GM21360 (cell line): ENCODE results near the gene VNN1.
"Not testable (repeated sequence)": the region's sequence is repeated elsewhere in the genome, so short reads cannot be mapped to it uniquely, and the experiment has no call there.

ENCODE experiments used
- ATAC-seq: cut with Tn5 transposase; IDR thresholded peaks from one replicate; pipeline ENCODE4 v1.9.1; 2021; ENCODE audit warnings: mild to moderate bottlenecking, moderate library complexity; ENCODE audit not compliant: unreplicated experiment

VNN1 gene

DNA sequence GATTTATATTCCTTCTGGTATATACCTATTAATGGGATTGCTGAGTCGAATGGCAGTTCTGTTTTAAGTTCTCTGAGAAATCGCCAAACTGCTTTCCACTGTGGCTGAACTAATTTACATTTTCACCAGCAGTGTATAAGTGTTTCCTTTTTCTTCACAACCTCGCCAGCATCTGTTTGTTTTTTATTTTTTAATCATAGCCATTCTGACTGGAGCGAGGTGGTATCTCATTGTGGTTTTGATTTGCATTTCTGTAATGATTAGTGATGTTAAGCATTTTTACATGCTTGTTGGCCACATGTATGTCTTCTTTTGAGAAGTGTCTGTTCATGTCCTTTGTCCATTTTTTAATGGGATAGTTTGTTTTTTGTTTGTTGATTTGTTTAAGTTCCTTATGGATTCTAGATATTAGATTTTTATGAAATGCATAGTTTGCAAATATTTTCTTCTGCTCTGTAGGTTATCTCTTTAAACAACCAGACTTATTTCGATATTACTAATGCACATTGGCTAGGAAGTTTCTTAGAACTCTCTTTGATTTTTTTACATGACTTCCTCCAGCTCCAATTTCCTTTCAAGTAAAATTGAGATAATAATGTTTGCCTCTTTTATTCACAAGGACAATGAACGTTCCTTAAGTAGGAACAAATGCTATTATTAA lies 12.2 kb upstream of the VNN1 start:
- no peak for ATAC-seq

DNA sequence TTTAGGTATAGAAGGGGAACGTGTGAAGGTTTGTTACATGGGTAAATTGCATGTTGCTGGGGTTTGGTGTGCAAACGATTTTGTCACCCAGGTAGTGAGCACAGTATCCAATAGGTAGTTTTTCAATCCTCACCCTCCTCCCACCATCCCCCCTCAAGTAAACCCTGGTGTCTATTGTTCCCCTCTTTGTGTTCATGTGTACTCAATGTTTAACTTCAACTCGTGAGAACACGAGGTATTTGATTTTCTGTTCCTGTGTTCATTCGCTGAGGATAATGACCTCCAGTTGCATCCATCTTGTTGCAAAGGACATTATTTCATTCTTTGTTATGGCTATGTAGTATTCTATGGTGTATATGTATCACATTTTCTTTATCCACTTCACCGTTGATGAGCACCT lies 11.6 kb upstream of the VNN1 start:
- ATAC-seq: no peak

DNA sequence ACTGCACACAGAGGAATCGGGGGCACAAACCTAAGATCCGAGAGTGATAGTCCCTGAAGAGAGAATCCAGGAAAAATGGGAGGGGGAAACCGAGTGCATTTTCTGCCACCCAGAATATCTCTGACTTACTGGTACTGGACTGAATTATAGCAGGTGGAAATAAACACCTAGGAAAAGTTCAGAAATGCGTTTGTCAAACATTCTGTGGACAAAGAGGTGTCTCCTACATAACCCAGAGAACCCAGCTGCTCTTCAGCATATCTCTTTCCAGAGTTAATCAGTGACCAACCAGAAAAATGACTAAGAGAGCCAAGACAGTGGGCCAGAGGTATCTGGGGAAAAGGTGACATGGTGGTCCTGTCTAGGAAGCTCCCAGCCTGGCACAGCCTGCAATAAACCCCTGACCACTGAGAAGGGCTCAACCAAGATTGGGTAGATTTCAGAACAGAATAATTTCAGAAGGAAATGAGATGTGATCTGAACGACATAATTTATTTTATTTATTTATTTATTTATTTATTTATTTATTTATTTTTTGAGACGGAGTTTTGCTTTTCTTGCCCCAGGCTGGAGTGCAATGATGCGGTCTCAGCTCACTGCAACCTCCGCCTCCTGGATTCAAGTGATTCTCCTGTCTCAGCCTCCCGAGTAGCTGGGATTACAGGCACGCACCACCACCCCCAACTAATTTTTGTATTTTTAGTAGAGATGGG lies 6.0 kb upstream of the VNN1 start:
- ATAC-seq: no peak

DNA sequence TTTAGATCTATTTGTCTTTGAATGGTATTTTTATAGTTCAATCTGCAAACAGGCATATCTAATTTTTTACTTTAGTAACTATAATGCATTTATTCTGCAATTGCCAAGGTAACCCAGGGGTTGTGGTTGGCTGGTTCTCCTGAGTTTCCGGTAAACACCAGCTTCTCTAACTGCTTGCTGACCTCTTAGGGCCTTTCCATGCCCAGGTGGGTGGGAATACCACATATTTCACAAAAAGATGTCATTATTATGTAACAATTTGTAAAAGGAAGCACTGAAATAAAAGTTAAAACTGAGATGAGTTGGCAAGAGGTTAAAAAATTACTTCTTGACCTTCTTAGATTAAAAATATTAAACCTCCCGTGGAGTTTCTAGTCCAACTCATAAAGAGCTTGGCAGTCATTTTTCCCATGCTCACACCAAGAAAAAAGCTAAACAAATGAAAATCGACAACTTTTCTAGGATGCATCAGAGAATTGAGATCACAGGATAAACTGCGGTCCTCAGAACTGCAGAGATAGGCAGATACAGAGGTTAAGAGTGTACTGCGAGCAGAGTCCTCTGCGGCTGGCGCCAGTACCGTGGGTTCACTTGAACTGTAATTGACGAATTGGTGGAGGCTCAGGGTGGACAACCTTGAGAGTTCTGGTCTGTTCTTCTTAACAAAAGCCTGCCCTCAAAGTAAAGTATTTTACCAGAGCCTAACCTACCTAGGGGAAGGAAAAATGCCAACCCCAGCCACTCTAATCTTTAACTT lies 2.2 kb upstream of the VNN1 start:
- ATAC-seq: no peak

DNA sequence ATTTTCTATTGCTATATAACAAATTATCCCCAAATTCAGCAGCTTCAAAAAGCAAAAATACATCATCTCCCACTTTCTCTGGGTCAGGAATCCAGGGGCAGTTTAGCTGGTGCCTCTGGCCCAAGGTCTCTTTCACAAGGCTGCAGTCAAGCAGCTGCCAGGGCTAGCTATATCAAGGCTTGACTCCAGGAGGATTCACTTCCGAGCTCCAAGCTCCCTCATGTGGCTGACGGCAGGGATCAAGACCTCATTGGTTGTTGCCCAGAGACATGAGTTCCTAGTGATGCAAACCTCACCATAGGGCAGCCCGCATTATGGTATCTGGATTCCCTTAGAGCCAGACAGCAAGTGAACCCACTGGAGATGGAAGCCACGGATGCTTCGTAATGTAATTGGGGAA lies 1.3 kb upstream of the VNN1 start:
- no peak for ATAC-seq

DNA sequence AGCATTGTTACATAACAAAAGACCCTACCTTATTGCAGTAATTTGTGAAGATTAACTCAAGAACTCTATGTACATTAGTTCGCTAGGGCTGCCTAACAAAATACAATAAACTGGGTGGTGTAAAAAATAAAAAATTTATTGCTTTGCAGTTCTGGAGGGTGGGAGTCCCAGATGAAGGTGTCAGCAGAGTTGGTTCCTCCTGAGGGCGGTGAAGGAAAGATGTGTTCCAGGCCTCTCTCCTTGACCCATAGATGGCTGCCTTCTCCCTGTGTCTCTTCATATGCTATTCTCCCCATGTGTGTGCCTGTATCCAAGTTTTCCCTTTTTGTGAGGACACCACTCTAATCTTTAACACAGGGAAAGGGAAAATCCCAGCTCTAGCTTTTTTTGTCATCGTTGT lies 305 bp upstream of the VNN1 start:
- ATAC-seq: no peak

DNA sequence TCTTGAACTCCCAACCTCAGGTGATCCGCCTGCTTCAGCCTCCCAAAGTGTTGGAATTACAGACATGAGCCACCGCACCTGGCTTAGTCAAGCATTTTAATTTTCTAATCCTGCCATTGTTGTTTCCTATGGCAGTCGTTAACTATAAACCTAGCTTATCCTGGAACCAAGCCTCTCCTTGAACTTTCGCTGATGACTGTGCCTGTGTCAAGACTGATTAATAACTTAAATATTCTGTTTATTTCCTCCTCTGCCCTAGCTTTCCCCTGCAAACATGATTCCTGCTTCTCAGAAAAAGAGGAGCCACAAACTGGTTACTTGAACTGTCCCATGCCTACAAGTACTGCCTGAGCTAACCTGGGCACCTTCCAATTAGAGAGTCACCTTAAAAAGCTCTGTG lies 1.5 kb downstream of the VNN1 start:
- ATAC-seq: no peak

DNA sequence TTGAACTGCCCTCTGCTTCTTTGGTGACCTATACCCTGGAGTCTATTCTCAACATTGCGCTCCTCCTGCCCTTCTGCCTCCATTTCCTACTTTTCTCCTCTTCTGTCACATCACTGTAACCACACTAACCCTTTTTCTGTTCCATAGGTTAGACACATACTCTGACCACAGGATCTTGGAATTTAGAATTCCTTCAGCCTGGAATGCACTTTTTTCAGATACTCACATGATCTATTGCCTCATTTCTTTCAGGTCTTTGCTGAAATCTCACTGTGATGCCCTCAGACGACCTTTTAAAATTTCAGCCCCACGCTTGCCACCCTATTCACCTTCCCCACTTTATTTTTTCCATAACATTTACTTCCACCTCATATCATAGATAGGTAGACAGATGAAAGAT lies 5.1 kb downstream of the VNN1 start:
- no peak for ATAC-seq

DNA sequence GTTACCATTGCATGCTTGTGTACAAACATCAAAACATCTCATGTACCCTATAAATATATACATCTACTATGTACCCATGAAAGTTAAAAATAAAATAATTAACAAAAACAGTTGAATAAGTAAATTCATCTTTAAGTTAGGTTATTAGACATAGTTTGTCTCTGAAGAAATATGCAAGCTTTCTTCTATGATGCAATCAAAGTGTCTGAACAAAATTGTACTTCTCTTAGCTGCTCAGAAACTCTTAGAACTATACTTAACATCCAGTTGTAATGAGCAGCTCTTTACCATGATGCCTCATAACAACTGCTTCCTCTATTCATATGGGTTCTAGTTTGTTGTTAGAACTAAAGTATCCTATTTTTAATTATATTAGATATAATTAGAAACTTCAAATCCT lies 5.9 kb downstream of the VNN1 start:
- ATAC-seq: no peak

DNA sequence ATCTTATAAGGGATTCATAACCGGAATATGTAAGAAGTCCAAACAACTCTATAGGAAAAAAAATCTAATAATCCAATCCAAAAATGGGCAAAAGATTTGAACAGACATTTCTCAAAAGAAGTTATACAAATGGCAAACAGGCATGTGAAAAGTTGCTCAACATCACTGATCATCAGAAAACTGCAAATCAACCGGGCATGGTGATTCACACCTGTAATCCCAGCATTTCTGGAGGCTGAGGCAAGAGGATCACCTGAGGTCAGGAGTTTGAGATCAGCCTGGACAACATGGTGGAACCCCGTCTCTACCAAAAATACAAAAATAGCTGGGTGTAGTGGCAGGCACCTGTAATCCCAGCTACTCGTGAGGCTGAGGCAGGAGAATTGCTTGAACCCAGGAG lies 7.1 kb downstream of the VNN1 start:
- ATAC-seq: not testable (repeated sequence)

DNA sequence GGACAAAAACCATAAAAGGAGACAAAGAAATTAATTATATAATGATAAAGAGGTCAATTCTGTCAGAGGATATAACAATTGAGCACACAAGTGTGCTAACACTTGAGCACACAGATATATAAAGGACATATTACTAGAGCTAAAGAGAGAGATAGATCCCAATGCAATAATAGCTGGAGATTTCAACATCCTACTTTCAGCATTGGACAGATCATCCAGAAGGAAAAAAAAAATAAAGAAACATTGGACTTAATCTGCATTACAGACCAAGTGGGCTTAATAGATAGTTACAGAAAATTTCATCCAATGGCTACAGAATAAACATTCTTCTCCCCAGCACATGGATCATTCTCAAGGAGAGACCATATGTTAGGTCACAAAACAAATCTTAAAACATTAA lies 9.9 kb downstream of the VNN1 start:
- no peak for ATAC-seq

DNA sequence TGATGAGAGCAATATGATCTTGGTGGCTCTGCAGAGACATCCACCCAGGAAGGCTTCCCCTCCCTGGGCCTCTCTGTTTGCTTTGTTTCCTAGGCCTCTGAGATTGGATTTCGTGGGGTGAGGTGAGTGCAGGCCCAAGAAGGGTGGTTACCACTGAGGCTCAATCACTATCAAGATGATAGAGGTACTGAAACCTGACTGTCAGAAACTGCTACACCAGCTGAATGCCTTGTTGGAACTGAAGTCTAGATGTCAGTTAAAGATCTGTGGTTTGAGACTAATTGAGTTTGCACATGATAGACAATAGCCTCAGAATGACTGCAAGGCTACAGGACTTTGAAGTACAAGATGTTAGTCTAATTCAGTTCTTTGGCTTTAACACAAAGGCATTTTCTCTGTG lies 15.2 kb downstream of the VNN1 start:
- ATAC-seq: no peak

DNA sequence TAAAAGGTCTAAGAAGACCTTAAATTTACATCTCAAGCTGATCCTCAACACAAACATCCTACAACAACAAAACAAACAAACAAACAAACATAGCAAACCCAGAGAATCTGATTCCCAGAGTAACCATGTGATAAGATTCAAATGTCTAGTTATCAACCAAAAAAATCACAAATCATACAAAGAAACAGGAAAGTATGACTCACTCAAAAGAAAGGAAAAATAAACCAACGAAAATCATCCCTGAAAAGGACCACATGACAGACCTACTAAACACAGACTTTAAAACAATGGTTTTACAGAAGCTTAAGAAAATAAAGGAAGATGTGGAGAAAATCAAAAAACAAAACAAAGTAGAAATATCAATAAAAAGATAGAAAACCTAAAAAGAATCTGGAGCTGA lies 18.1 kb downstream of the VNN1 start:
- ATAC-seq: no peak

DNA sequence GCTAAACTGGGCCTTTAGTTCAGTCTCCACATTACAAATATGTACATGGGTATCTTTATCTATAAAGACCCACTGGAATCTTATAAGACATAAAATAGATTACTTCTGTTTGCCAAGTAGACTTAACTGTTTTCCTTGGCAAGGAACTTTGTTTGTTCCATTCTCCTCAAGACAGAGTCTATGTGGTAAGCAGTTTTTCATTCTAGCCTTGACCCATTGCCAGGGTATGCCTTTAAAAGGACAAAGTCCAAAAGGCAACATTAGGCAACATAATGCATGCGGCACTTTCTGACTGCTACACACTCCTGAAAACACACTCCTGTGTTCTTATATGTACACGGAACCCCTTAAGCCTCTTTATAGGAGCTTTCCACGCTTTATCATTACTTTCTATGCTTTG lies 20.4 kb downstream of the VNN1 start:
- no peak for ATAC-seq

DNA sequence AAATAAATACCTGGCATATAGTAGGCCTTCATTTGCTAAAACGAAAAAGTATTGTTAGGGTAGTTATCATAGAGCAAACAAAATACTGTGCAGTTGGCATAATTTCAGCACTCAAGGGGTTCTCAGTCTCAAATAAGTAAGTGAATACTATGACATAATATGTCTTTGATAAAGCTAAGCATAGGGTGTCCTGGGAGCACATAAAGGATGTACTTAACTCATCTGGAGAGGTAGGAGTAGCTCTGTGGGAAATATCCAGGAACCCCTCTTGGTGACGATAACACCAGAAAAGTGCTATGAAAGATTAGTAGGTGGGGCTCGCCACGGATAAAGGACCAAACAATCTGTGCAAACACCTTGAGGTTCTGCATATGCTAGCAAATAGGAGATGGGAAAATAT lies 23.2 kb downstream of the VNN1 start:
- ATAC-seq: no peak

DNA sequence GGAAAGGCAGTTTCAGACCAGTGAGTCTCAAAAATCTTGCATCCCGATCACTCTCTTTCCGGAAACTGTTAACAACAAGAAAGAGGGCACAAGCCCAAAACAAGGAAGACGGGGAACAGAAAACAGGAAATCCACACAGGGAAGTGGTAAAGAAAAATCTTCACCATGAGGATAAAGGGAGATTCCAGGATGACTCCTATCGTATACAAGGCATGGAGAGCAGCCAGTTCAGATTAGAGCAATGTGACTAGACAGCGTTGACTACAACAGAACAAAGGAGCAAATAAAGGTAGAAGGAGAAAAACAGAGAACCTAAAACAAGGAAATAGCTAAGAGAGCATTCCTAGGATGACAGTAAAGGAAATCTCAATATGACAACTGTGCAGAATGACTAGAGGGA lies 26.5 kb downstream of the VNN1 start:
- ATAC-seq: no peak

DNA sequence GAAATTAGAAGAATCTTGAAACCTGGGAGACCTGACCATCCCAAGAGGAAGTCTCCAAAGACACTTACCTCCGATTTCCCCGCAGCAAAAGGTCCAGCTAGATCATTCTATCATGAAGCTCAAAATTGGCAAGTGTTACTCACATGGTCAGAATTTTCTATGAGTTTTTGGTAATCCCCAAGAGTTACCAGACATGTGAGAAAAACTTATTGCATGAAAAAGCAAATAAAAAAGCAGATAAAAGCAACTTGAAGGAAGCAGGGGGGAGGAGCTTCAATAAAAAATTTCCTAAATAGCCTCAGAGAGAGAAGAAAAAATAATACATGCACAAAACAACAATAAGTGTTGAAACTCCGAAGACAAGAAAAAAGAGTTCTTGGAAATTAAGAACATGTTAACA lies 27.3 kb downstream of the VNN1 start:
- ATAC-seq: no peak

DNA sequence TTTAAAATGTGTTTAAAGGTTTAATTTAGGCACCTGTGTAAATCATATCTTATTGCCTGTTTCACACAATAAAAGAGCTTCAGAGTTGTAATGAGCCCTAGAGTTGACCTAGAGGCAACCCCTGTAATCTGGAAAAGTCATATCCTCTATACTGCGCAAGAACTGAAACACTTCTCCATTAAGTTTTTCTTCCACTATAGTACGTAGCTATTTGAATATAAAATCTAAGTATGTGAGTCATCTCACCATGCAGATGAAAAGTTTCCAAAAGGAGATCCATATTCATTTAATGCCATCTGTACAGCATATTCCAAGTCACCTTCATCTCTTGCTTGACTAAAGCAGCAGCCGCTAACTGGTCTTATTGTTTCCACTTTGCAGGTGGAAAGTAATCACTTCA lies 28.8 kb downstream of the VNN1 start:
- ATAC-seq: no peak

DNA sequence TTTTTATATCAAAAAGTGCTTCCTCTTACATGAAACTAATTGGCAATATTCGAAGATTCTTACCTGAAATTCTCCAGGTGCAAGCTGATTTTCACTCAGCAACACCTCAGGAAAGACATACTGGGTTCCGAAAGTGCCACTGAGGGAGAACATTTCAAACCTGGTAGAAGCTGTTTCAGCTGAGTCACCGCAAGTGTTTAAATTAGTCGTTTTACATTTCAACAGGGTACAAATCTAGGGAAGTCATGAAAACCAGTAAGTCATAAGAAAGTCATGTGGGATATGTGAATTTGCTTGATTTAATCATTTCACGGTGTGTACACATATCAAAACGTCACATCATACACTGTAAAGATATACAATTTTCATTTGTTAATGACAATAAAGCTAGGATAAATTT lies 29.6 kb downstream of the VNN1 start:
- no peak for ATAC-seq

DNA sequence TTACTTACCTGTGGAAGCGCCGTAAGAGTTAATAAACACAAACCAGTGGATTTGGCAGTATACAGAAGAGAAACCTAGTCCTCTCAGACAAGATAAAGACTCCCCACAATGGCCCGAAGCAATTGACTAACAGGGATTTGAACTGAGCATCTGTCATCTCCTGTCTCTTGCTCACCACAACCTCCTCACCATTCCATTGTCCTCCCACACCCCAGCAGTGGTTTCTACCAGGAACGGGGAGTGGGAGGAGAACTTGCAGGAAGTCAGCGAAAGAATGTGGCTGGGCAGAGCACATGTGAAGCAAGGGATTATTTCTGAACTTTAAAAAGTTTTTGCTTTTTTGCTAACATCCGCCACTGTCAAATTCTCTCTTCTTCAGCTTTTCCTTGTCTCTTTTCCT lies 30.3 kb downstream of the VNN1 start:
- ATAC-seq: no peak

DNA sequence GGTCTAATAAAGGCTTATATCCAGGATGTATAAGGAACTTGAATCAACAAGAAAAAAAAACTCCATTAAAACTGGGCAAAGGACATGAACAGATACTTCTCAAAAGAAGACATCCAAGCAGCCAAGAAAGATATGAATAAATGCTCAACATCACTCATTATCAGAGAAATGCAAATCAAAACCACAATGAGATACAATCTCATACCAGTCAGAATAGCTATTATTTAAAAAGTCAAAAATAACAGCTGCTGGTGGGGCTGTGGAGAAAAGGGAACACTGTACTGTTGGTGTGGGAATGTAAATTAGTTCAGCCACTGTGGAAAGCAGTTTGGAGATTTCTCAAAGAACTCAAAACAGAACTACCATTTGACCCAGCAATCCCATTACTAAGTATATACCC lies 34.8 kb downstream of the VNN1 start:
- not testable (repeated sequence) for ATAC-seq

DNA sequence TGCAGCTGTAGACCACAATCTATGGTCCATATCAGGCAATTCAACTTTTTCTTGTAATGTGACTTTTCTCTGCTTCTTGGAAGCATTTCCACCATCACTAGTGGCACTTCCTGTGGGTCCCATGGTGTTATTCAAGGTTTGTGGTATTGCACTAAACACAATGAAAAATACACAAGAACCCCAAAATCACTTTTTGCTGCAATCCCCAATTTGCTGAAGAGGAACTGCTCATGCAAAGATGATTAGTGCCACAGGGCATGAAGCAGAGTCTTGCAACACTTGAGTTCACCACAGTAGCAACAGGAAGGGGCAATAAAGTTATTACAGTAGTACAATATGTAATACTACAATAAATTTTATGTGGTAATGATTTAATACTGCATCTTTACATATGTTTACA lies 38.1 kb downstream of the VNN1 start:
- ATAC-seq: no peak
